Cortex of kidney (tissue), 1 donor: Measurements from ENCODE around the gene UBE2N.
"Not testable (repeated sequence)": the region's sequence is repeated elsewhere in the genome, so short reads cannot be mapped to it uniquely, and the experiment has no call there.

Source experiments
- DNase-seq: peaks from one replicate; lab custom pipeline; 2025; lab: John Stamatoyannopoulos, UW

Gene UBE2N

GRCh38 chr12:93443576-93443975 is 1.8 kb upstream of the UBE2N start:
- no peak for DNase-seq

- no peak for DNase-seq
These were observed 929 bp upstream of the UBE2N start for GRCh38 chr12:93442411-93443340.

GRCh38 chr12:93441081-93441616 is 598 bp downstream of the UBE2N start:
- DNase-seq, result no peak

GRCh38 chr12:93440043-93440835 is 1.5 kb downstream of the UBE2N start:
- no peak for DNase-seq

- no peak for DNase-seq
These were observed 3.3 kb downstream of the UBE2N start for GRCh38 chr12:93438266-93439050.

GRCh38 chr12:93434256-93434865 is 7.4 kb downstream of the UBE2N start:
- no peak for DNase-seq

- DNase-seq, result not testable (repeated sequence)
These were observed 9.7 kb downstream of the UBE2N start for GRCh38 chr12:93432031-93432430.

GRCh38 chr12:93430280-93430679 is 11.5 kb downstream of the UBE2N start:
- no peak for DNase-seq

GRCh38 chr12:93429852-93430251 is 11.9 kb downstream of the UBE2N start:
- no peak for DNase-seq

- no peak for DNase-seq
These were observed 12.3 kb downstream of the UBE2N start for GRCh38 chr12:93429448-93429847.

- no peak for DNase-seq
These were observed 13.8 kb downstream of the UBE2N start for GRCh38 chr12:93427779-93428564.

GRCh38 chr12:93426412-93426805 is 15.3 kb downstream of the UBE2N start:
- no peak for DNase-seq

- no peak for DNase-seq
These were observed 15.9 kb downstream of the UBE2N start for GRCh38 chr12:93425736-93426411.

GRCh38 chr12:93422050-93422449 is 19.7 kb downstream of the UBE2N start:
- no peak for DNase-seq

- DNase-seq, result no peak
These were observed 22.2 kb downstream of the UBE2N start for GRCh38 chr12:93419388-93420034.

GRCh38 chr12:93417967-93418480 is 23.7 kb downstream of the UBE2N start:
- no peak for DNase-seq

- DNase-seq, result no peak
These were observed 25.9 kb downstream of the UBE2N start for GRCh38 chr12:93415723-93416464.

GRCh38 chr12:93413064-93413463 is 28.7 kb downstream of the UBE2N start:
- no peak for DNase-seq

- not testable (repeated sequence) for DNase-seq
These were observed 29.4 kb downstream of the UBE2N start for GRCh38 chr12:93412396-93412795.
